Measurements from ENCODE around the gene SASS6.

DNA sequence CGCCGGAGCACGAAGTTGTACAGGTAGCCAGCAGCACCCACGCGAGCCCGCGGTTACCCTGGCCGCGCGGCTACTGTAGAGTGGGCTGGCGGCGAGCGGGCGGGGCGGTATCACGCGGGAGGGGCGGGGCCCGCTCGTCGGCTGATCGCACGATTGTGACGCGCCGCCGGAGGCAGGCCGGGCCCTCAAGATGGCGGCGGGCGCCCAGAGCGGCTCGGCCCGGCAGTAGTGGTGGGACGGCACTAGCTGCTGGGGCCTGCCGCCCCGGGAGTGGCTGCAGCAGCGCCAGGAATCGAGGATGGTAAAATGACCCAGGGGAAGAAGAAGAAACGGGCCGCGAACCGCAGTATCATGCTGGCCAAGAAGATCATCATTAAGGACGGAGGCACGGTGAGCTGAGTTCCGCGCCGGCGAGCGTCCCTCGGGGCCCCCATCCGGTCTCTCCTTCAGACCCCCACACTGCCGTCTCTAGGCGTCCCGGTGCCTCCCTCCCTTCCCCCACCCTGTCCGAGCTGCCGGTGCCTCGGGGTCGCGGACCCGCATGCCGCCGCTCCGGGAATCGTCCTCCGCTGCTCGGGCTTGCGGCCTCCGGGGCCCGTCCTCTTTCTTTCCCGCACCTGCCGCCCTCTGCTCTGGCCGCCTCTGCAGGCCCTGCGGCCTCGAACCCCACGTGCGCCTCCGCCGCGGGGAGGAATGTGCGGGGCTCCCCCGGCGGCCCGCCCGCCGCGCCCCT, 94.6 kb downstream of the SASS6 start:
- TF ChIP-seq POLR2A (IDR thresholded peaks at IDR 0.05; ENCODE audit: low read depth, low read length) (peak; percentile 96), MYC (IDR thresholded peaks at IDR 0.05; ENCODE audit: low read depth, low read length) (no peak)
- TF ChIP-seq, protein P1, sequence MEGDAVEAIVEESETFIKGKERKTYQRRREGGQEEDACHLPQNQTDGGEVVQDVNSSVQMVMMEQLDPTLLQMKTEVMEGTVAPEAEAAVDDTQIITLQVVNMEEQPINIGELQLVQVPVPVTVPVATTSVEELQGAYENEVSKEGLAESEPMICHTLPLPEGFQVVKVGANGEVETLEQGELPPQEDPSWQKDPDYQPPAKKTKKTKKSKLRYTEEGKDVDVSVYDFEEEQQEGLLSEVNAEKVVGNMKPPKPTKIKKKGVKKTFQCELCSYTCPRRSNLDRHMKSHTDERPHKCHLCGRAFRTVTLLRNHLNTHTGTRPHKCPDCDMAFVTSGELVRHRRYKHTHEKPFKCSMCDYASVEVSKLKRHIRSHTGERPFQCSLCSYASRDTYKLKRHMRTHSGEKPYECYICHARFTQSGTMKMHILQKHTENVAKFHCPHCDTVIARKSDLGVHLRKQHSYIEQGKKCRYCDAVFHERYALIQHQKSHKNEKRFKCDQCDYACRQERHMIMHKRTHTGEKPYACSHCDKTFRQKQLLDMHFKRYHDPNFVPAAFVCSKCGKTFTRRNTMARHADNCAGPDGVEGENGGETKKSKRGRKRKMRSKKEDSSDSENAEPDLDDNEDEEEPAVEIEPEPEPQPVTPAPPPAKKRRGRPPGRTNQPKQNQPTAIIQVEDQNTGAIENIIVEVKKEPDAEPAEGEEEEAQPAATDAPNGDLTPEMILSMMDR (IDR thresholded peaks at IDR 0.05; ENCODE audit: extremely low read depth in 1 of 2, insufficient read depth in 1 of 2, low read depth in 1 of 2, low read length in 2 of 2) = no peak
